ENCODE results near the gene MEF2D.

DNA sequence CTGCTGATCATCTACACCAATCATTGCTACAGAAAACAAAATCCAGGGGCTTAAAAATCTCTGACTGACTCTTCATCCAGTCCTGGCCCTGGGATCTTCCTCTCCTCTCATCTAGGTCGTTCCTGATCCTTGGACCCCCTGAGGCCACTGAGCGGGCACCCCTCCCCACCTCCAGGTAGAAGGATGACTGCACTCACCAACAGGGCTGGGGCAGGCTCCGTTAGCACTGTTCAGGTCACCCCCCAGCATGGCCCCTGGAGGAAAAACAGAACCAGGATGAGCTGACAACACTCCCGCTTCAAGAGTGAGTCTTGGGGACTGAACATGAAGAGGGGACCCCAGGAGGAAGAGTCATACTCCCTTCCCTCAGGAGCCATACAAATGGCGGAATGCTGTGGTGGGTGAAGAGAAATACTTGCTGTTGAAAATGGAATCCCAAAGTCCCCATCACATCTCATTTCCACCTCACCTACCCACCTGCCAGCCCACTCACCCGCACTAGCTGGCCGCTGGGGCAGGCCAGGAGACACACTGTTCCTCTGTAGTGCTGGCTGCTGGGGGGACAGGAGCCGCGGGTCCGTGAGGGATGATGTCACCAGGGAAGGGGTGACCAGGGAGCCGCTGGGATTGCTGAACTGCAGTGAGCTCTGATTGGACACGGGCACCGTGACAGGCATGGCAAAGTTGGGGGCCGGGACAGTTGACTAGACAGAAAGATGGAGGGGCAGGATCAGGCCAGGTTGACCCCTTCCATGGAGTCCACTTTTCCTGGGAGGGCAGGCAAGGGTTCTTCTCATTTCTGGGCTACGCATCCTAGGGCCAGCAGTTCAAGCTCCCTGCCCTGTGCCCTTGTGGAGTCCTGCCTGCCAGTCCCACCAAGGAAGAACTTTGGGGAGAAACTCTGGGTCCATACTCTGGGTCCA is 21.2 kb downstream of the MEF2D start:
- TF ChIP-seq, protein P1, sequence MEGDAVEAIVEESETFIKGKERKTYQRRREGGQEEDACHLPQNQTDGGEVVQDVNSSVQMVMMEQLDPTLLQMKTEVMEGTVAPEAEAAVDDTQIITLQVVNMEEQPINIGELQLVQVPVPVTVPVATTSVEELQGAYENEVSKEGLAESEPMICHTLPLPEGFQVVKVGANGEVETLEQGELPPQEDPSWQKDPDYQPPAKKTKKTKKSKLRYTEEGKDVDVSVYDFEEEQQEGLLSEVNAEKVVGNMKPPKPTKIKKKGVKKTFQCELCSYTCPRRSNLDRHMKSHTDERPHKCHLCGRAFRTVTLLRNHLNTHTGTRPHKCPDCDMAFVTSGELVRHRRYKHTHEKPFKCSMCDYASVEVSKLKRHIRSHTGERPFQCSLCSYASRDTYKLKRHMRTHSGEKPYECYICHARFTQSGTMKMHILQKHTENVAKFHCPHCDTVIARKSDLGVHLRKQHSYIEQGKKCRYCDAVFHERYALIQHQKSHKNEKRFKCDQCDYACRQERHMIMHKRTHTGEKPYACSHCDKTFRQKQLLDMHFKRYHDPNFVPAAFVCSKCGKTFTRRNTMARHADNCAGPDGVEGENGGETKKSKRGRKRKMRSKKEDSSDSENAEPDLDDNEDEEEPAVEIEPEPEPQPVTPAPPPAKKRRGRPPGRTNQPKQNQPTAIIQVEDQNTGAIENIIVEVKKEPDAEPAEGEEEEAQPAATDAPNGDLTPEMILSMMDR (tag by site-specific recombination; IDR thresholded peaks at IDR 0.05), result no peak
- TF ChIP-seq YY1 (tag by site-specific recombination; IDR thresholded peaks at IDR 0.05), result no peak
